Hippocampal formation (tissue), 2 donors: ENCODE results near the gene STOM.

Experiments
- DNase-seq, 2 donors: peaks; one replicate each; lab custom pipeline; 2025; lab: John Stamatoyannopoulos, UW

STOM gene

DNA sequence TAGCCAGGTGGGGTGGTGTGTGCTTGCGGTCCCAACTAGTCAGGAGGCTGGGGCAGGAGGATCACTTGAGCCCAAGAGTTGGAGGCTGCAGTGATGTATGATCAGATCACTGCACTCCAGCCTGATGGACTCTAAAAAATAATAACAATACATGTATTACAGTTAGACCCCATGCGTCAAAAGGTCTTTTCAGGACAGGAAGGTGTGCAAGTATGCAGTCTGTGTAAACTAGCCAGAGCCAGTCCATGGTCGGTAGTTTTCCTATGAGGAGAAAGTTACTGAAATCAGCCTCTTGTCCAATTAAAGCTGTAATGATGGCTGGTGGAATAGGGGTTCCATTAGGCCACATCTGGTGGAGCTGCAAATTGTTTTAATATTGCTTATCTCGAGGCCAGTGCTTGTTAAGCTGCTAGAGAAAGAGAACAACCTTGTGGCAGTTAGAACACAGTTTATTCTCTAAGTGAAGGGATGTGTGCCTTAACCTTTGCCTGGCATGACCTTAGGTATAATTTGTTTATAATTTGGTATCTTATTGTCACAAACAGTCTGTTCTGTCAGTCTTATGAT, 1.5 kb upstream of the STOM start:
- no peak for DNase-seq

GRCh38 chr9:121368745-121369144, 1.3 kb downstream of the STOM start:
- no peak for DNase-seq

DNA sequence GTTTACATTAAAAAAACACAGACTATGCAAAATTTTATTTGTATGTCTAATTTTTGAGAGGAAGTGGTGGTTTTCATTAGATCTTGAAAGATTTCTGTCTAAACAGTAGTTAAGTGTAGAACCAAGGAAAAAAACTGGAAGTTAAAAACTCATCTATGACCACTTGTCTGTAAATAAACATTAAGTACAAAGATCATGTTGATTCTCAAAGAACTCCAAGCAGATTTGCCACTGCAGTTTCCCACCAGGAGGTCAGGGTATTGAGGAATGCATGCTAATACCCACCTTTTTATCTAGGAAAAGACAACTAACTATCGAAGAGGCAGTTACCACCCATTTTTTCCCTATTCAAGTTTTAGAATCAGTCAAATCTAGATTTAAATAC, 1.9 kb downstream of the STOM start:
- no peak for DNase-seq

- DNase-seq: no peak
These were observed 2.5 kb downstream of the STOM start for GRCh38 chr9:121367306-121368137.

- DNase-seq: no peak
These were observed 3.3 kb downstream of the STOM start for GRCh38 chr9:121366611-121367192.

DNA sequence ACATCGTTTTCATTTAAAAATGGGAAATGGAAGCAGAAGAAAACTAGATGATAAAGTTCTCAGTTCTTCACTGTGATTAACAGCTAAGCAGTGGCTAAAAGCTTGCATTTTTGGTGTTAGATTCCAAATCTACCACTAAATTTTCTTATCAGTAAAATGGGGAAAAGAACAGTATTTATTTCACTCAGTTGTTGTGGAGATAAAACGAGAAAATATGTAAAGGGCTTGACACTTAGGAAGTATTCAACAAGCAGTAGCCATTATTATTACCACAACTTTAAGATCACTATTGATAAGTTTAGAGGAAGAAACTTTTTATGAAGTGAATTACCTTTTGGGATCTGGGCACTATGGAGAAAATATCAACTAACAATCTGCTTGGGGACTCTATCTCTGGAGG, 4.5 kb downstream of the STOM start:
- no peak for DNase-seq

GRCh38 chr9:121364886-121365285, 5.2 kb downstream of the STOM start:
- no peak for DNase-seq

GRCh38 chr9:121364077-121364476, 6.0 kb downstream of the STOM start:
- no peak for DNase-seq

- no peak for DNase-seq
These were observed 6.5 kb downstream of the STOM start for GRCh38 chr9:121363622-121363961.

DNA sequence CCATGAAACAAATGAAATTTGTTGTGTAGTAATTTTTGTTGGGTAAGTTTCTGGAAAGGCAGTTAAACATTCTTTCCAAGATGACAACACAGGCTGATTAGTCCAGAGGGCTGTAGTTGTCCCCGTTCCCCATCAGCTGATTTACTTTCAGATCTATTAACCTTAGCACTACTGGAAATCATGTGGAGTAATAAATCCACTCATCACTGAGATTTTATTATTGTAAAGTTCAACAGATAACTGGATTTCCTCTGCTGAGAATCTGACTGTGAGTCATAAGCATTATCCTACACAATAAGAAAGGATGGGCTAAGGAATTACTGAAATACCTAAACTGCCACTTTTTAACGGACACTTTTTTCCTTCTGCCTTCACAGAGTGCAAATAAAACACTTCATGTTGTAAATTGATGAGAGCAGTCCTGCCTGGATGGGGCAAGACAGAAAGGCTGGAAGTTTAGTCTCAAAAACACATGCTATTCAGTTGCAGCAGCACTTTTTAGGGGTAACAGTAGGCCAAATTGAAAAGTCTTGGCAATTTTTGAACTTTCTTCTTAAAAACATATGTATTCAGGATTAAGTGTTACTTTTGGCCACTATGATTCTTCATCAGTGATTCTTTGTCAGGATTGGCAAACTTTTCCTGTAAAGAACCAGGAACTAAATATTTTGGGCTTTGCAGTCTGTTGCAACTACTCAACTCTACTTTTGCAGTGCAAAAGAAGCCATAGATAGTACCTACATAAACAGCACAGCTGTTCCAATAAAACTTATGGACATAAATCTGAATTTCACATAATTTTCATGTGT, 7.0 kb downstream of the STOM start:
- DNase-seq: no peak

DNA sequence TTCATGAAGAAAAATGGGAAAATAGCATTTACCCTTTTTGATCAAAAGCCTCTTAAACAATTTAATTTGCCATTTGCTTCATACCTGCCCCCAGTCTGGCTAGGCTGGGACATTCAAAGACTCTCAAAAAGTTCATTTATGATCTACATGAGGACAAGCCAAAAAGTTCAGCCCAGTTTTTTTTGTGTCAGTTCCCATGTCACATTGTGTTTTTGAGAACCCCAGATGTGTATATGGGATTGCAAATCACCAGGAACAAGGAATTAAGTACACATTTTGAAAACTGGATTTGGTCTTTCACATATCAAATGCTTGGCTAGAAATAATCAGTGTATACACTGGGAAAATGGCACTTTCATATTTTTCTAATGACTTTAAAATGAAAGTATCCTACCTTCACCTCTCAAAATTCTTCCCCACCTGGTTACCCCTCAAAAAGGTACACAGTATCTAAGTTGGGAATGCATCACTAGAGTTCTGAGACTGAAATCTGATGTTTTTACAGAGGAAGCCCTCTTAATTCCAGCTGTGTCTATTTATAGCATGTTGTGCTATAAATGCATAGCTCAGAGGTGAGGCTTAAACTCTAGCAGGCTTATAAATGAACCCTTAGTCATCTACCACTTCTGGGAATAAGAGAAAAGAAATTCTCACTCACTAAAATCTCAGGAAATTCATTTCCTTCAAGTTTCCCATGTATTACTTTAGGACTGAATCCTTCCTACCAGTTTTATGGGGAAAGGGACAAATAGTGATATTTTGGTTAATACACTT, 9.3 kb downstream of the STOM start:
- no peak for DNase-seq

DNA sequence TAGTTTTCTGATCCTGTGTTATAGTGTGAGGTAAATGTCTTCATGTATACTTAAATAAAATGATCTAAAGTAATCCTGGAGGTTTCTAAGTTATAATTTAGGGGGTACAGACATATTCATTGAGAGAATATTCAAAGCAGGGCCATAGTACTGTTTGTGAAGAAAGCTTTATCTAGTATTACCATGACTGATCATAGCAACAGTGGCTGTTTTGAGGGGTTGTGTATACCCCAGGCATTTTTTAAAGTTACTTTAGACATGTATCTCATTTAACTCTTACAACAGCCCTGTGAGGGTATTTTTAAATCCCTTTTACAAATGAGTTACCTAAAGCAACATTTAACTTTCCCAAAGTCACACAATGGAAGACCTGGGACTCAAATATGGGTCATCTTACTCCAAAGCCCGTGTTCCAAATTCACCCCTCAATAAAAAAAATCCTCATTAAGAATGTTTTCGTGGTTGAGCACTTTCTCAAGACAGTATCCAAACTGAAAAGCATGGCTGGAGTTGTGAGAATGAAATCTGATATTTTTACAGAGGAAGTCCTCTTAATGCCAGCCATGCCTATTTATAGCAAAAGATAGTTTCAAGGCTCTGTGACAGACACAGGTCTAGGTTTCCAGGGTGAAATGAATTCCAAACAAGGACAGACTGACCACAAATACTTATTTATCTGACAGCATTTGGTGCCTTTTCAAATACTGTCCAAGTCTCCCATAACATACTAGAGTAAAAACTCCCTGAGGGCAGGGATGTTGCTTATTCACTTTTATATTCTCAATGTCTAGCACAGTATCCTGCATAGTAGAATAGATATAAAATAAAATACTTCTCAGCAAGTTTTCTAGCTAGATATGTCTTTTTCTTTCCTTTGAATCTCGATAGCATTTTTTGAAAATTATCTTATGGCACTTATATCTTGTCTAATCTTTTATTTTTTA, 10.4 kb downstream of the STOM start:
- DNase-seq: no peak

- no peak for DNase-seq
These were observed 11.3 kb downstream of the STOM start for GRCh38 chr9:121358751-121359150.

GRCh38 chr9:121357011-121357410, 13.0 kb downstream of the STOM start:
- no peak for DNase-seq

- no peak for DNase-seq
These were observed 15.3 kb downstream of the STOM start for GRCh38 chr9:121354762-121355161.

DNA sequence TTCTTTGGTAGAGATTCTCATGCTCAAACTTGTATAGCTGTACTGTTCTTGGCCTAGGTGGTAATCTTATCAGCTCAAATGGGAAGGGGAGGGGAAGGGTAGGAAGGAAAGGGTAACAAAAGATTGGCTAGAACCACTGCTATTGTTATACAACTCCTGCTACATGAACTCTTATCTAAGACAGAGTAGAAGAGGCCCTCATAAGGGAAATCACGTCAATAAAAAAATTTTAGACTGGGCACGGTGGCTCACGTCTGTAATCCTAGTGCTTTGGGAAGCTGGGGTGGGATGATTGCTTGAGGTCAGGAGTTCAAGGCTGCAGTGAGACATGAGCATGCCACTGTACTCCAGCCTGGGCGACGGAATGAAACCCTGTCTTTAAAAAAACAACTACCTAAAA, 15.9 kb downstream of the STOM start:
- DNase-seq: no peak

DNA sequence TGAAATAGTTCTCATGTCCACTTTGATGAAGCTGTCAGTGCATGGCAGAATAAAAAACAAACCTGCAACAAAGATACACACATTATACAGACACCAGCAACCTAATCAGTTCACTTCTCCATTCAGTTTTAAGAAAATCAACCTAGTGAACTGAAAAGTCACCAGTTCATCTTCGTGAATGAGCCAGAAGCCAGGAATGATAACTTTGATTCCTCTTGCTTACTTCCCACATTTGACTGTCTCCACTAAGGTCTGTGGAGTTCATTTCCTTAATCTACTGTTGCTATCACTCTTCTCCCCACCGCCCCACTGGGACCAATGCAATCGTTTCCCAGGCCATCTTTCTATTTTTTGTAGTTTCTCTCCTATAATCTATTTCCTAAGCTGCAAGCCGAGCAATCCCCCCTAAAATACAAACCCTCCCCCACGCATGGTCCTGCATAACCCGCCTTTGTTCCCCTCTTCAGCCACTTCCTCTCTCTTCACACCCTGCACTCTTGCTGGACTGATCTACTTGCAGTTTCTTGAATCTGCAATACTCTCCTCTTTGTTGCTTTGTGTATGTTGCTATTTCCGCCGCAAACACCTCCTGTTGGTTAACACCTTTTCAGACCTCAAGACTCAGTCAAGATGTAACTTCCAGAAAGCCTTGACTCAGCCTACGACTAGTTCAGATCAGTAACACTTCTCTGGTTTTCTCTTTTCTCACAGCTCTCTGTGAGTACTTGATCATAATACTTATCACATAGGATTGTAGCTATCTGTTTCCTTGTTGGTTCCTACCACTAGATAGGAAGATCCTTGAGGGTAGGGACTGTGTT, 16.6 kb downstream of the STOM start:
- DNase-seq: no peak

GRCh38 chr9:121350993-121351561, 19.0 kb downstream of the STOM start:
- peak; percentile 19 to 38 for DNase-seq

DNA sequence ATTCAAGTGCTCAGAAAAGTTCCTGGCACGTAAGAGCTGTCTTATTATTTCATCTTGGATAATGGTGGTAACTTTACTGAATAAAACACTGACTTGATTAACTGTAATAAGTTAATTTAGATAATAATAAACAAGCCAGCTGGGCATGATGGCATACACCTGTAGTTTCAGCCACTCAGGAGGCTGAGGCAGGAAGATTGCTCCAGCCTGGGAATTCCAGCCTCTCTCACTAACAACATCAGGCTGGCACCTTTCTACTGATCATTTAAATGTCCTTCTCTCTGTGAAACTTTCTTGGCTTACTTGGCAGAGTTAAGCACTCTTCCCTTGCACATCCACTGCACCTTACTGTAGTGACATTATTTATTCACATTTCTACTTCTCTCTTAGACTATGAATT, 20.0 kb downstream of the STOM start:
- no peak for DNase-seq

DNA sequence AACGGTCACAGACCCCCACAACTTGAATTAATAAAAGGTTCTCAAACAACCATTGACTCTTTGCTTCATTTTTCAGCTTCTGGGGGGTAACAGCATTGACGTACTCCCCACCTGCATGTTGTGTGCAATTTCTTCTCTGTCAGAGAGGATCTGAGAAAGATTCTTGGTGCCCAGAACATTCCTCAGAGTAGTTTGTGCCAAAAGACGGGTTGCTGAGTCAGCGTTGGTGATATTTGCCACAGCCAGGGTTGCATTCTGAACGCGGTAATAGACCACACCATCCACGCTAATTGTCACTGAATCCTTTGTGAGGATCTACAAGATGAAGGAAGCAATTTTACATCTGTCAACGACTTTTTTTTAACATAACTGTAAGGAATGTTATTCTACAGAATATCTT, 21.0 kb downstream of the STOM start:
- no peak for DNase-seq
